GM12891 (cell line): ENCODE data around the gene ESRP2.

Experiments
- POLR2A ChIP-seq: IDR thresholded peaks from 2 replicates; pipeline ENCODE4 v1.6.1; 2011; ENCODE audit warnings: low read depth, low read length, control low read depth
- POLR2AphosphoS5 ChIP-seq: IDR thresholded peaks from 2 replicates; pipeline ENCODE4 v1.6.1; 2011; ENCODE audit warnings: low read depth, low read length, control low read depth
- TAF1 ChIP-seq: IDR thresholded peaks from 2 replicates; pipeline ENCODE4 v1.6.1; 2011; ENCODE audit warnings: low read depth, low read length, control low read depth

DNA sequence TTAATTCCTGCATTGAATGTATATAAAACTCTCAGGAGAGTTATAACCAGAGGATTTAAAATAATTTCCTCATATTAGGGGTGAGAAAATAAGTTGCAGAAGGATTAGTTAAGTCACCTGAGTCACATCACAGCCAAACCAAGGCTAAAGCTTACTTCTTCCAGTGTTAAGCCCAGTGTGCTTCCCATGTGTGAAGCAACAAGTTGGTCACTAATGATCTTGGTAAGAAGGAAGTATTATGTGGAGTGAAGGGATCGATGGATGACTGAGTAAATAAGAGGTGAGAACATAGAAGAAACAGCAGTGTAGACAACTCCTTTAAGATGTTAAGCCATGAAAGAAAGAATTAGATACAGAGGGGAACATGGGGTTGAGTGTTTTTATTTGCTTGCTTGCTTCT is 20.6 kb downstream of the ESRP2 start:
- TF ChIP-seq TAF1 (no peak), POLR2AphosphoS5 (no peak), POLR2A (no peak)
